Activated naive CD8-positive, alpha-beta T cell treated with anti-CD3 and anti-CD28 coated beads, Interleukin-2, amount 10 ng/mL, durations not matched to agents 7 days and 5 days (primary cell): ENCODE results near the gene DHX9. TPM values are rescaled to one million over a fixed set of nuclear protein-coding genes. Genes with fewer than 3 reads are reported as not detected.
A peak's percentile ranks its signal among the peaks of the same experiment; 100 is the strongest.

Source experiments
- ATAC-seq: fragments of 150-1000 bp; cut with Tn5 transposase; one replicate; pipeline ENCODE4 v1.10.0; 2021; ENCODE audit warnings: low read depth, moderate library complexity
- POLR2A ChIA-PET: fragments of 350-600 bp; sonication (Branson Sonifier 250); formaldehyde crosslinking; loops from one replicate; lab custom pipeline; 2021; ENCODE audit warnings: antibody characterized with exemption; lab: Charles Lee
- DNase-seq: peaks from one replicate; pipeline ENCODE4 v3.0.0; 2021
- H3K27ac Mint-ChIP-seq: one replicate; pipeline ENCODE4 v1.8.0; 2022; ENCODE audit warnings: mild to moderate bottlenecking, mixed read lengths
- H3K27me3 Mint-ChIP-seq: one replicate; pipeline ENCODE4 v1.8.0; 2022; ENCODE audit warnings: mild to moderate bottlenecking, moderate library complexity, mixed read lengths
- H3K36me3 Mint-ChIP-seq: one replicate; pipeline ENCODE4 v1.8.0; 2021; ENCODE audit warnings: mild to moderate bottlenecking, mixed read lengths
- H3K4me1 Mint-ChIP-seq: one replicate; pipeline ENCODE4 v1.8.0; 2021; ENCODE audit warnings: mixed read lengths
- H3K4me3 Mint-ChIP-seq: one replicate; pipeline ENCODE4 v1.8.0; 2022; ENCODE audit warnings: mild to moderate bottlenecking, moderate library complexity, mixed read lengths
- H3K9me3 Mint-ChIP-seq: one replicate; pipeline ENCODE4 v1.8.0; 2021; ENCODE audit warnings: mixed read lengths
- total RNA-seq, 2 experiments: library from RNA; stranded (reverse); gene quantifications; one replicate each; pipeline ENCODE4 v1.2.3, GENCODE V29; 2021

Gene DHX9
- total RNA-seq, 2 experiments from 2014 or later = 176 to 180 TPM

DNA sequence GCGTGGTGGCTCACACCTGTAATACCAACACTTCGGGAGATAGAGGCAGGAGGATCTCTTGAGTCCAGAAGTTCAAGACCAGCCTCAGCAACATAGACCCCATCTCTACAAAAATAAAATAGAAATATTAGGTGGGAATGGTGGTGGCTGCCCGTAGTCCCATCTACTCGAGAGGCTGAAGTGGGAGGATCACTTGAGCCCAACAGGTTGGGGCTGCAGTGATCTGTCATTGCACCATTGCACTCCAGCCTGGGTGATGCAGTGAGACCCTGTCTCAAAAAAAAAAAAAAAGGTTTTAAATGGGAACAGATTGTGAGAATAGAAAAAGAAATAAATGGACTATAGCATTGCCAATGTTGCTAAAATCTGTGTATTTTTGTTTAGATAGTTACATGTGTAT, 11.2 kb downstream of the DHX9 start:
- H3K27me3 Mint-ChIP-seq = no peaks in the 10 kb centered on the region
- peaks cover 24% of the 10 kb centered on the region for H3K36me3 Mint-ChIP-seq
- ATAC-seq (no peak), DNase-seq (no peak)
- H3K9me3 Mint-ChIP-seq = no peaks in the 10 kb centered on the region
- POLR2A ChIA-PET = no interaction called here
- no peak overlapping the region for H3K4me3 Mint-ChIP-seq
- no peak overlapping the region for H3K27ac Mint-ChIP-seq
- H3K4me1 Mint-ChIP-seq = peaks cover 27% of the 10 kb centered on the region

DNA sequence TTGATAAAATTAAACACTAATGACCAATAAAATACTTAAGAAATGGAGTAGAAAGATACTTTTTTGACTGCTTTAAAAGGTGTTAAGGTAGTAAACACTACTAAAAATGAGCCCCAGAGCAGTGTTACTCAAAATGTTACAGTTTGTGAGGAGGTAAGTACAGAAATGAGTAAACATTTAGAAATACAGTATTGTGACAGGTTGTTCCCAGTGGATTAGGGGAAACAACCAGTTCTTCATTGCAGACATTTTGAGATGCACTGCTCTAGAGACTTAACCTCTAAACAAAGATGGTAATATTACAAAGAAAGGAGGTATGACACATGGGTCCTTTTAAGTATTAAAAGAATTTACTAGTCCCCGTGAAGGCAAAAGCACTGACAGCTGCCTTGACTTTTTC, 12.7 kb downstream of the DHX9 start:
- no peaks in the 10 kb centered on the region for H3K9me3 Mint-ChIP-seq

DNA sequence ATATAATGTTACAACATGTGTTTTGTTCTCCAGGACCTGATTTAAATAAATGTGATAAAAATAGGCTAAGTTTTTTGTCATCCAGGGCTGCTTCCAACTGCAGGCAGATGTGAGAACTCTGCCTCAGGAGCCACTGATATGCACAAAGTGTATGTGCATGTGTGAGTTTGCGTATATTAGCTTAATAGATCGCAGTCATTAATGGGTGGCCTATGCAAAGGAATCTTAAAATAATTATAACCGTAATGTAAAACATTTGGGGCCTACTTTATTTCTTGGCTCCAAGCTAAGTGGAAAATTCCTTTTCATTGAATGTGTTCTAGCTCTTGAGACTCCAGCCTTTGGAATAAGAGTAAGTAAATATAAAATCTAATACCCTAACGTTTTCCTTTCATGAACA, 16.8 kb downstream of the DHX9 start:
- POLR2A ChIA-PET = no interaction called here
- no peak overlapping the region for H3K27ac Mint-ChIP-seq
- H3K4me3 Mint-ChIP-seq = no peak overlapping the region
- peaks cover 5% of the 10 kb centered on the region for H3K4me1 Mint-ChIP-seq
- DNase-seq (no peak), ATAC-seq (no peak)
- H3K9me3 Mint-ChIP-seq = no peaks in the 10 kb centered on the region
- peaks cover 22% of the 10 kb centered on the region for H3K36me3 Mint-ChIP-seq
- H3K27me3 Mint-ChIP-seq = no peaks in the 10 kb centered on the region

More for the DNA sequence above, 12.7 kb downstream of the DHX9 start:
- Mint-ChIP-seq H3K27me3 (no peaks in the 10 kb centered on the region), H3K4me1 (peaks cover 23% of the 10 kb centered on the region), H3K27ac (no peak overlapping the region), H3K36me3 (peaks cover 18% of the 10 kb centered on the region), H3K4me3 (no peak overlapping the region)
- no peak for DNase-seq
- POLR2A ChIA-PET = no interaction called here
- no peak for ATAC-seq

DNA sequence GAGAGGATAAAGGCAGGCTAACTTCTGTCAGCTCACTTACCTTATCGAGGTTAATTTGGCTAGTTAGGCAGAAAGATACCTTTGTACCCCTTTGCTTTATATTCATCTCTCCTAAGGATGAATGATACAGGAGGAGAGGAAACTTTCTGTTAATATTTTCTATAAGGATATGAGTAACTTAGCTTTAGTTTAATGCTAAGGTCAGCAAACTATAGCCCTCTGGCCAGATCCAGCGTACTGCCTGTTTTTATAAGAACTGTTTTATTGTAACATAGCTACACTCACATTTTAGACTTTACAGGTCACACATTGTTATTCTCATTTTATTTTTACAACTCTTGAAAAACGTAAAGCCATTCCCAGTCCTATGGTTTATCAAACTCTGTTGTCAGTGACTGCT, 18.1 kb downstream of the DHX9 start:
- Mint-ChIP-seq H3K27me3 (no peaks in the 10 kb centered on the region), H3K36me3 (peaks cover 23% of the 10 kb centered on the region), H3K4me3 (no peak overlapping the region), H3K4me1 (peaks cover 8% of the 10 kb centered on the region), H3K27ac (no peak overlapping the region), H3K9me3 (no peaks in the 10 kb centered on the region)
- ATAC-seq (no peak), DNase-seq (no peak)
- POLR2A ChIA-PET = no interaction called here

DNA sequence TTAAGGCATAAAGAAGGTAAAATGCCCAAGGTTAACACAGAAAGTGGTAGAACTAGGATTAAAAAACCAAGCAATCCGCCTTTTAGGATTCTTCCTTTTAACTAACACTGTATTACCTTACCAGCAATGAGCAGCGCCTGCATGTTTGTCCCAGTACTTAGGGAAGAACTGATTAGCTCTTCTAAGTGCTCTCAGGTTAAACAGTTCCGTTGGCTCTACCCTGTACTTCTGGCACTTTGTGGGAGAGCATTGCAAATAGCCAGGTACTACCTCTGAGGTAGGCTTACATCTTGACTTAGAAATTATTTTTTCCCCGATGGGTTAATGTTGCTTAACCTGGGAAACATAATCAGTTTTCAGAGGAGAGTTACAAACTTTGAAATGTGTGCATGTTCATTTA, 21.5 kb downstream of the DHX9 start:
- H3K27ac Mint-ChIP-seq = no peak overlapping the region
- peaks cover 31% of the 10 kb centered on the region for H3K36me3 Mint-ChIP-seq
- H3K4me1 Mint-ChIP-seq = peaks cover 10% of the 10 kb centered on the region
- H3K9me3 Mint-ChIP-seq = no peaks in the 10 kb centered on the region
- H3K27me3 Mint-ChIP-seq = no peaks in the 10 kb centered on the region
- H3K4me3 Mint-ChIP-seq = no peak overlapping the region
- no peak for DNase-seq
- ATAC-seq = no peak
- POLR2A ChIA-PET = no interaction called here

DNA sequence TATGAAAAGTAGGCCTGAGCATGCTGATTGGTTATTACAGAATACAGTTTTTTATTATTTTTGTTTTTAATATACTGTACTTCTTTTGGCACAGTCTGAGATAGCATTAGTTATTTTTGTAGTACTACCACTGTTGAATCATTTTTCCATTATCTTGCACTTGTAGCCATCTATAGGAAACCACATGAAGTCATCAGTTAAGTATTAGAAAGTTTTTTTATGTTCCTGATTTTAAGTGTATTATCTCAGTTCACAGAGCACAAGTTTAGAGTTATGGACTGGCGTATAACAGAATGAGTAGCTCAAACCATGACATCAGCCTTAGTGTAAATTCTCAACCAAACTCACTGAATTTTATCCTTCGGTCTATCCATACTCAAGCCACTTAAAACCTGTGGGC, 22.8 kb downstream of the DHX9 start:
- Mint-ChIP-seq H3K4me3 (no peak overlapping the region), H3K9me3 (no peaks in the 10 kb centered on the region), H3K27ac (no peak overlapping the region), H3K4me1 (peaks cover 10% of the 10 kb centered on the region), H3K36me3 (peaks cover 39% of the 10 kb centered on the region), H3K27me3 (no peaks in the 10 kb centered on the region)
- ATAC-seq = no peak
- POLR2A ChIA-PET = no interaction called here
- no peak for DNase-seq

DNA sequence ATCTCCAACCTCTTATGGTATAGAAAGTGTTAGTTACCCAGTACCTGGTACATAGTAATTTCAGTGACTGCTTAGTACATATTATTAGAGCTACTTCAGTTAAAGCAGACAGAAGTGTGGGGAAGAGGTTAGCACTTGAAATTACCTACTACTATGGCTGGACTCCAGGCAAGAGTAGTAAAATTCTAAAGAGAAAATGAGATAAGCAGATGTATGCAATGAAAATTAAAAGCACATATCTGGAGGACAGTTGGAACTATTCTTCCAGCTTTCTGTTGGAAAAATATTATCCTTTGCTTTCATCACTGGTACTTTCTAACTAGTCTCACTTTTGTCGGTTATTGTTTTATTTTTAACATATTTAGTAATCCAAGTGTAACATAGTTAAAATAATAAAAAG, 23.7 kb downstream of the DHX9 start:
- no peak for ATAC-seq
- DNase-seq = no peak
- POLR2A ChIA-PET = no interaction called here
- H3K4me1 Mint-ChIP-seq = peaks cover 10% of the 10 kb centered on the region
- H3K27ac Mint-ChIP-seq = no peak overlapping the region
- no peaks in the 10 kb centered on the region for H3K9me3 Mint-ChIP-seq
- H3K27me3 Mint-ChIP-seq = no peaks in the 10 kb centered on the region
- no peak overlapping the region for H3K4me3 Mint-ChIP-seq
- peaks cover 45% of the 10 kb centered on the region for H3K36me3 Mint-ChIP-seq

DNA sequence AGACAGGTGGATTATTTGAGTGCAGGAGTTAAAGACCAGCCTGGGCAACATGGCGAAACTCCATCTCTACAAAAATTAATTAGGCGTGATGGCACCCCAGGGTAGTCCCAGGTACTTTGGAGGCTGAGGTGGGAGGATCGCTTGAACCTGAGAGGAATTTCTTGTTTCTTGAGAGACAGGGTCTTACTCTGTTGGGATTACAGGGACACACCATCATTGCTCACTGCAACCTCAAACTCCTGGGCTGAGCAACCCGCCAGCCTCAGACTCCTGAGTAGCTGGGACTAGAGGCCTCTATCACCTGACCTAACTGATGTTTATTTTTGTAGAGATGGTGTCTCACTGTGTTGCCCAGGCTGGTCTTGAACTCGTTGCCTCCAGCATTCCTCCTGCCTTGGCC, 24.8 kb downstream of the DHX9 start:
- Mint-ChIP-seq H3K27me3 (no peaks in the 10 kb centered on the region), H3K36me3 (peaks cover 41% of the 10 kb centered on the region), H3K27ac (no peak overlapping the region), H3K9me3 (no peaks in the 10 kb centered on the region), H3K4me1 (peaks cover 8% of the 10 kb centered on the region), H3K4me3 (no peak overlapping the region)
- no peak for DNase-seq
- ATAC-seq = no peak
- POLR2A ChIA-PET = no interaction called here

DNA sequence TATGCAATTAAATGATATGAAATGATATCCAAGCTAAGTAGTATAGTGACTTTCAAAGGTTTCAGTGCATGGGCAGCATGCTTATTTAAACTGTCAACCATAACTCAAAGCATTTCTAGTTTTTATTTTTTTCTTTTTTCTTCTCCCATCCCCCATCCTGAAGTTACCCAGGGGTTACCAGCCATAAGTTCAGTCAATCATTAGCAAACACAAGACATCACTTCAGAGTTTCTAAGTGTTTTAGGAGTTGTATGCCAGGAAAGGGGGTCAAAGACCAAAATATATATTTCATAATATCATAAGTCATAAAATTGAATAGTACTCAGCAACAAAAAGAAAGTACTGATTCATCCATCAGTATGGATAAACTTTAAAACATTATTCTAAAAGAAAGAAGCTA, 28.7 kb downstream of the DHX9 start:
- H3K27ac Mint-ChIP-seq = no peak overlapping the region
- DNase-seq = no peak

DNA sequence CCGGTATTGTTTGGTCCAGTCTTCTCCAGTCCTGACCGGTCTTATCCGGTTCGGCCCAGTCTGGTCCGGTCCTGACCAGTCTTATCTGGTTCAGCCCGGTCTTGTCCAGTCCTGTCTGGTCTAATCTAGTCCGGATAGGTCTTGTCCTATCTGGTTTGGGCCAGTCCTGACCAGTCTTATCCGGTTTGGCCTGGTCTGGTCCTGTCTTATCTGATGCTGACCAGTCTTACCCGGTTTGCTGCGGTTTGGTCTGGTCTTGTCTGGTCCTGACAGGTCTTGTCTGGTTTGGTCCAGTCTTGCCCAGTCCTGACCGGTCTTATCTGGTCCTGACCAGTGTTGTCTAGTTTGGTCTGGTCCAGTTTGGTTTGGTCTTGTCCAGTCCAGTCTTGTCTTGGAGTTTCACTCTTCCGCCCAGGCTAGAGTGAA, 30.1 kb downstream of the DHX9 start:
- H3K9me3 Mint-ChIP-seq = no peaks in the 10 kb centered on the region
- DNase-seq = no peak
- peaks cover 69% of the 10 kb centered on the region for H3K36me3 Mint-ChIP-seq
- H3K4me1 Mint-ChIP-seq = peaks cover 6% of the 10 kb centered on the region
- ATAC-seq = no peak
- H3K27ac Mint-ChIP-seq = no peak overlapping the region
- H3K4me3 Mint-ChIP-seq = no peak overlapping the region
- POLR2A ChIA-PET = no interaction called here
- no peaks in the 10 kb centered on the region for H3K27me3 Mint-ChIP-seq

More for the DNA sequence above, 28.7 kb downstream of the DHX9 start:
- peaks cover 58% of the 10 kb centered on the region for H3K36me3 Mint-ChIP-seq
- H3K9me3 Mint-ChIP-seq = no peaks in the 10 kb centered on the region
- ATAC-seq = no peak
- H3K4me3 Mint-ChIP-seq = no peak overlapping the region
- POLR2A ChIA-PET = no interaction called here
- H3K4me1 Mint-ChIP-seq = no peaks in the 10 kb centered on the region
- H3K27me3 Mint-ChIP-seq = no peaks in the 10 kb centered on the region

DNA sequence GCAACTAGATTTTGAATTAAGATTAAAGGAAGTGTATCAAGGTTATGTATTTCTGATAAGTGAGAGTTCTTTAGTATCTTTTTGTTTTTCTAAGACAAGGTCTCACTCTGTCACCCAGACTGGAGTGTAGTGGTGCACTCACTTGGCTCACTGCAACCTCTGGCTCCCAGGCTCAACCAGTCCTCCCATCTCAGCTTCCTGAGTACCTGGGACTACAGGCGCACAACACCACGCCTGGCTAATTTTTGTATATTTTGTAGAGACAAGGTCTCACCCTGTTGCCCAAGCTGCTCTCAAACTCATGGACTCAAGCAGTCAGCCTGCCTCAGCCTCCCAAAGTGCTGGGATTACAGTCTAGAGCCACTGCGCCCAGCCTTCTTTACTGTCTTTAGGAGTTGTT, 33.7 kb downstream of the DHX9 start:
- Mint-ChIP-seq H3K36me3 (peaks cover 67% of the 10 kb centered on the region), H3K27ac (no peak overlapping the region), H3K4me1 (peaks cover 10% of the 10 kb centered on the region), H3K4me3 (no peak overlapping the region), H3K9me3 (no peaks in the 10 kb centered on the region), H3K27me3 (no peaks in the 10 kb centered on the region)
- DNase-seq (no peak), ATAC-seq (no peak)
- POLR2A ChIA-PET = no interaction called here

DNA sequence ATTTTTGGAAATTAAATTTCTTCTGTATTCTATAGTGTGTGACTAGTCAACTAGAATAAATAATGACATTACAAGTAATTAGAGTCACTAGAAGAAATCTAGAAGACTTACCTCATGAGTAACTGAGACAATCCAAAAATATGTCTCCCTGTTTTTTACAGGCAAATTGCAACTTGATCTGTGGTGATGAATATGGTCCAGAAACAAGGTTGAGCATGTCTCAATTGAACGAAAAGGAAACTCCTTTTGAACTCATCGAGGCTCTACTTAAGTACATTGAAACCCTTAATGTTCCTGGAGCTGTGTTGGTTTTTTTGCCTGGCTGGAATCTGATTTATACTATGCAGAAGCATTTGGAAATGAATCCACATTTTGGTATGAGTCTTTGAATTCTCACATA, 36.7 kb downstream of the DHX9 start:
- Mint-ChIP-seq H3K27ac (no peak overlapping the region), H3K4me3 (no peak overlapping the region), H3K36me3 (peaks cover 78% of the 10 kb centered on the region), H3K27me3 (no peaks in the 10 kb centered on the region), H3K9me3 (no peaks in the 10 kb centered on the region), H3K4me1 (peaks cover 10% of the 10 kb centered on the region)
- ATAC-seq (no peak), DNase-seq (no peak)
- POLR2A ChIA-PET = interaction anchor here (0.8 kb wide), 1 partner anchor 11 kb away, joined by 3 read pairs; no protein-coding TSS in a partner anchor

DNA sequence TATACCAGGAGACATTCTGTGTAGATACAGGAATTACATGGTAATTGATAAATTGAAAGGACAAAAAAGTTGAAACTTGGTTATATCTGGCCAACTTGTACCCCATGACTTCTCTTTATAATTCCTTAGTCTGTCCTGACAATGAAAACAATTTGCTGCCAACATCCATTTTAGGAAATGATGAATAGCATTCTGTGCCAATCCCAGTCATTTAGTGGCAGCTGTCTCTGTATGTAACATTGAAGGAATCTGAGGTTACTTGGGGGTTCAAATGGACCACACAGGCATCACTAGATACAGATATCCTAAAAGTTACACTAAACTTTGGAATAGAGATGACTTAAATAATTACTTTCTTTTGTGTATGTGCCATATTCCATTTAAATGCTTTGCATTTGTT, 38.2 kb downstream of the DHX9 start:
- Mint-ChIP-seq H3K27me3 (no peaks in the 10 kb centered on the region), H3K9me3 (no peaks in the 10 kb centered on the region), H3K36me3 (peaks cover 79% of the 10 kb centered on the region), H3K27ac (no peak overlapping the region), H3K4me3 (no peak overlapping the region), H3K4me1 (peaks cover 10% of the 10 kb centered on the region)
- POLR2A ChIA-PET = interaction anchor here (1.1 kb wide), 1 partner anchor 11 kb away, joined by 3 read pairs; no protein-coding TSS in a partner anchor
- no peak for ATAC-seq
- DNase-seq = no peak

DNA sequence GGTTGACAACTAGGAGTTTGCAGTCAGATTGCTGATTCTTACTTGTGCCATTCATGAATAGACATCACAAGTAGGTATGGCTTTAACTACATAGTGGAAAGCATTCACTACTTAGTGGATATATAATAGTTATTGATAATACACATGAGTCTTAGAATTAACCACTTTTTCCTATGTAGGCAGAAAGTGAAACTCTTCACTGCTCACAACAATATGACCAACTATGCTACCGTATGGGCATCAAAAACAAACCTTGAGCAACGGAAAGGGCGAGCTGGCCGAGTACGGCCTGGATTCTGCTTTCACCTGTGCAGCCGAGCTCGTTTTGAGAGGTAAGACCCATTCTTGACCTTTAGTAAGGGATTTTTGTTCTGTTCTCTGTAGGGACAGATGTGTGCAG, 38.7 kb downstream of the DHX9 start:
- DNase-seq = no peak
- H3K9me3 Mint-ChIP-seq = no peaks in the 10 kb centered on the region
- no peak overlapping the region for H3K27ac Mint-ChIP-seq
- H3K27me3 Mint-ChIP-seq = no peaks in the 10 kb centered on the region
- peaks cover 10% of the 10 kb centered on the region for H3K4me1 Mint-ChIP-seq
- POLR2A ChIA-PET = no interaction called here
- no peak overlapping the region for H3K4me3 Mint-ChIP-seq
- peak; percentile 36 for ATAC-seq
- peaks cover 78% of the 10 kb centered on the region for H3K36me3 Mint-ChIP-seq

DNA sequence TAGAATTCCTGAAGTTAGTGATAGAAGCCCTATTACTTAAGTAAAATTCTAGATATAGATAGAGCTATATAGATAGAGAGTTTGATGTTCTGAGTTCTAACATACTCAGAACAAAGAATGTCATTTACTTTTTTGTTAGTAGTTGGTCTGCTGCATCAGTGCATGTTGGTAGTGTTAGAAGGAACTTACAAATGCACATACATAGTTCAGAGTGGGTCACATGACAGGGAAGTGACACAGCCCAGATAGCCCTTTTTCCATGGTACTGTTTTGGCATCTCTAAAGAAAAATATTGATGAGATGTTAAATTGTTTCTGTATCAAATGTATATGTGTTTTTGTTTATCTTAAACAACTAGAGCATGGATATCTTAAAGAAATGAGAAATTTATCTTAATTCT, 45.7 kb downstream of the DHX9 start:
- no peak overlapping the region for H3K27ac Mint-ChIP-seq
- H3K9me3 Mint-ChIP-seq = no peaks in the 10 kb centered on the region
- DNase-seq (no peak), ATAC-seq (no peak)
- peaks cover 17% of the 10 kb centered on the region for H3K4me1 Mint-ChIP-seq
- POLR2A ChIA-PET = no interaction called here
- peaks cover 76% of the 10 kb centered on the region for H3K36me3 Mint-ChIP-seq
- H3K4me3 Mint-ChIP-seq = no peak overlapping the region
- no peaks in the 10 kb centered on the region for H3K27me3 Mint-ChIP-seq
